Measurements from ENCODE around the gene MFAP2.

- TF ChIP-seq CTCF (IDR thresholded peaks at IDR 0.05; ENCODE audit: insufficient read depth, low read length, poor library complexity, severe bottlenecking) (no peak), EZH2phosphoT487 (conservative IDR thresholded peaks at IDR 0.05; ENCODE audit: low read length) (no peak)
Measured at GRCh38 chr1:16967095-16967575, 13.3 kb downstream of the MFAP2 start.

All from SU-DHL-6 (cell line).